ENCODE data around the gene SLC25A26. TPM values are rescaled to one million over a fixed set of nuclear protein-coding genes. Genes with fewer than 3 reads are reported as not detected.

SLC25A26 gene
- total RNA-seq, 1 donor, result 14.0 TPM

DNA sequence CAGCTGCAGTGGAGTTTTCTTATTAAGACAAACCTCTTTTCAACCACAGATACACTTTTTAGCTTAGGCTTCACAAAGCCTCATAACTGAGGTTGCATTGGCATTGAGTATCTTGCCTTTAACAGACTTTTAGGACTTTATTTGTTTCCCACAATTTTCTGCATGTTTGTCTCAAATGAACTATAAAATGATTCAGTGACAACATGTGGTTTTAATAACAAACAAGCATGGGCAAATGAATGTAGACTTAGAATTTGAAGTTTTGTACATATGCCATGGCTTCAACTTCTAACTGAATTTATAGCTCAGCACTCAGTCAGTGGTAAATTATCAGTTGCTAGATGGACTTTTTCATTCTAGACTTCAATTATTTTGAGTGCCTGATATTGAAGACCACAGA lies 101.6 kb downstream of the SLC25A26 start:
- TF ChIP-seq, protein P1, sequence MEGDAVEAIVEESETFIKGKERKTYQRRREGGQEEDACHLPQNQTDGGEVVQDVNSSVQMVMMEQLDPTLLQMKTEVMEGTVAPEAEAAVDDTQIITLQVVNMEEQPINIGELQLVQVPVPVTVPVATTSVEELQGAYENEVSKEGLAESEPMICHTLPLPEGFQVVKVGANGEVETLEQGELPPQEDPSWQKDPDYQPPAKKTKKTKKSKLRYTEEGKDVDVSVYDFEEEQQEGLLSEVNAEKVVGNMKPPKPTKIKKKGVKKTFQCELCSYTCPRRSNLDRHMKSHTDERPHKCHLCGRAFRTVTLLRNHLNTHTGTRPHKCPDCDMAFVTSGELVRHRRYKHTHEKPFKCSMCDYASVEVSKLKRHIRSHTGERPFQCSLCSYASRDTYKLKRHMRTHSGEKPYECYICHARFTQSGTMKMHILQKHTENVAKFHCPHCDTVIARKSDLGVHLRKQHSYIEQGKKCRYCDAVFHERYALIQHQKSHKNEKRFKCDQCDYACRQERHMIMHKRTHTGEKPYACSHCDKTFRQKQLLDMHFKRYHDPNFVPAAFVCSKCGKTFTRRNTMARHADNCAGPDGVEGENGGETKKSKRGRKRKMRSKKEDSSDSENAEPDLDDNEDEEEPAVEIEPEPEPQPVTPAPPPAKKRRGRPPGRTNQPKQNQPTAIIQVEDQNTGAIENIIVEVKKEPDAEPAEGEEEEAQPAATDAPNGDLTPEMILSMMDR (IDR thresholded peaks at IDR 0.05; ENCODE audit: insufficient read depth, low read length), result no peak
- no peak overlapping the region for H3K4me3 ChIP-seq (ENCODE audit: low read depth, low read length)
- no peak for DNase-seq (ENCODE audit: low read depth)

DNA sequence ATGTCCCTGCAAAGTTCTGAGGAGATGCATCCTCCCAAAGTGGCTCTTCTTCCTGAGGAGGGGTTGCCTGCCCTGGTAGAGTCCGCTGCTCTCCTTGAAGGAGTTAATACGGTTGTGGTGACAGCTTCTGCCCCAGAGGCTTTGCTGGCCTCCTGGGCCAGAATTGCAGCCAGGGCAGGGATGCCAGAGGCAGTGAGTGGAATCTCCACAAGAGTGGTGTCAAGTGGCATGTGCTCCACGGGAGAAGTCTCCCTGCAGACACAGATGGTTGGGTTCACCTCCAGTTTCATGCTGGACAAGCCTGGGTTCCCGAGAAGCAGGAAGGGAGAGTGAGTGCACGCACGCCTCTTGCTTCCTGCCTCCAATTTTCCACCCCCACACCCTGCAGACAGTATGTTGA lies 105.5 kb downstream of the SLC25A26 start:
- DNase-seq (ENCODE audit: low read depth), result no peak
- H3K4me3 ChIP-seq (ENCODE audit: low read depth, low read length), result no peak overlapping the region
- TF ChIP-seq, protein P1 (IDR thresholded peaks at IDR 0.05; ENCODE audit: insufficient read depth, low read length), result no peak

DNA sequence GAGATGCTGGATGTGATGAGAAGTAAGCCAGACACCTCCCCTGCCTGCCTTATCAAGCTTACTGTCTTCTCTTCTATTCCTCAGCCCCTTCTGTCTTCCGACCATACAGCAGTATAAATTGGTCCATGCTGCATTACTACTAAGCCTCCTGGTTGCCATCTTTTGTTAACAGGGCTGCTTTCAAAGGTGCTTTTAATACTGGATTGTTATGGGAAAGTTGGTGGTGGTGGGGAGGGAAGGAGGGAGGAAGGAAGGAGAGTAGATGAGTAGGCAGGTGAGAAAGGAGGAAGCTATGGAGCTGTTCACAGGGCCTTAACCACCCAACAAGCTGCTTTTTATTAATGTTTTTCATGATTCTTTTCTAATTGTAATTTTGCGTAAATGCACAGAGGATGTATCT lies 114.9 kb downstream of the SLC25A26 start:
- TF ChIP-seq, protein P1 (IDR thresholded peaks at IDR 0.05; ENCODE audit: insufficient read depth, low read length), result no peak
- no peak overlapping the region for H3K4me3 ChIP-seq (ENCODE audit: low read depth, low read length)
- DNase-seq (ENCODE audit: low read depth), result no peak

DNA sequence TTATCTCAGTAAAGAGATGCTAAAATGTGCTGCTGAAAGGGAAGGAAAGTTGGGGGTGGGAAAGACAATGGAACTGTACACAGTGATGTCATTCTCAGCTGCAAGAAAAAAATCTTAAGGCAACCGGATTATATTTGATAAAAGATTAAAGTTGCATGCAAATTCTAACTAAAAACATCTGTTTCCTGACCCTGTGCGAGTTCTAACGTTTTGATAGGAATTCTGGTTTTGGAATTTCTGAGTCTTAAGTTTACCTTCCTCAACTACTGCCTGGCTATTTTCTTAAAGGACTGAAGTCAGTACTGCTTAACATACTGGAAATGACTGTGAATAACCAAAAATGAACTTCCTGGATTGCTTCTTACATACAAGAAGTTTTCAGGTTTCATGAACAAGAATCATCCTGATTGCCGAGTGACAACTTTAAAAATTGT lies 115.5 kb downstream of the SLC25A26 start:
- no peak overlapping the region for H3K4me3 ChIP-seq (ENCODE audit: low read depth, low read length)
- TF ChIP-seq, protein P1 (IDR thresholded peaks at IDR 0.05; ENCODE audit: insufficient read depth, low read length), result no peak
- peak; percentile 91 for DNase-seq (ENCODE audit: low read depth)

DNA sequence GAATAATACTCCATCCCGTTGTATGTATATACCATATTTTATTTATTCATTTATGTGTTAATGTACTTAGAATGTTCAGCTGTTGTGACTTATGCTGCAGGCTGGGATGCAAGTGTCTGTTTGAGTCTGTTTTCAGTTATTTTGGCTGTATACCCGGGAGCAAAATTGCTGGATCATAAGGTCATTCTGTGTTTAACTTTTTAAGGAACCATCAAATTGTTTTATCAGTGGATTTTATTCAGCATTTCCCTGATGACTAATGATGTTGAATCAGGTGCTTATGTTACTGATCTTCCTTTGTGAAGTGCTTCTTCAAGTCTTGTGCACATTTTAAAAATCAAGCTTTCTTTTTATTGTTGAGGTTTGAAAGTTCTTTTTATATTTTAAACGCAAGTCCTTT lies 118.1 kb downstream of the SLC25A26 start:
- peak; percentile 71 for DNase-seq (ENCODE audit: low read depth)
- no peak overlapping the region for H3K4me3 ChIP-seq (ENCODE audit: low read depth, low read length)
- TF ChIP-seq, protein P1 (IDR thresholded peaks at IDR 0.05; ENCODE audit: insufficient read depth, low read length), result no peak

DNA sequence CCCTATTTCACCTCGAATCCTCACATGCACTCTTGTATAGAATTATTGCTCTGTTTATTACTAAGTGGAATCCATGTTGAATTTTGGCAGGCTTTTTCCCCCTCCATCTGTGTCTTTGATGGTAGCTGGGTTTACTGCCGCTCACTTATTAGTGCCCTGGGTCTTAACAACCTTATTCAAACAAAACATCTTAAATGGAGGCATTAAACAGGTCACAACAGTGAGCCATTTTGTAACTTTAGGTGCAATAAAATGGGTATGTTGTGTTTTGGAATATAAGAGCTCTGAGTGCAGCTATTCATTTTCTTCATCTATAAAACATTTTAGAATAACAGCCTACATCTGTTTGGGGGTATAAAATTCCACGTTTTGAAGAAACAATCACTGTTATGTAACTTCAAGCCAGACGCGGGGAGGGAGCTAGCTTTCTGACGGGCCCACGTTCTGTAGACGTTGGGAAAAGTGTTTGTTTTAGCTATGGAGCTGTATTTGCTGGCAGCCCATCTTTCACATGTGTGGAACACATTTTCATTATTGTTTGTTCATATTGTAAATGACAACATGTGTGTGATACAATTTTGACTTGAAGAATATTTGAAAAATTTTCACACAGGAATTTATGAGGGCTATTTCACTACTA lies 122.0 kb downstream of the SLC25A26 start:
- H3K4me3 ChIP-seq (ENCODE audit: low read depth, low read length), result no peak overlapping the region
- TF ChIP-seq, protein P1 (IDR thresholded peaks at IDR 0.05; ENCODE audit: insufficient read depth, low read length), result no peak
- no peak for DNase-seq (ENCODE audit: low read depth)

DNA sequence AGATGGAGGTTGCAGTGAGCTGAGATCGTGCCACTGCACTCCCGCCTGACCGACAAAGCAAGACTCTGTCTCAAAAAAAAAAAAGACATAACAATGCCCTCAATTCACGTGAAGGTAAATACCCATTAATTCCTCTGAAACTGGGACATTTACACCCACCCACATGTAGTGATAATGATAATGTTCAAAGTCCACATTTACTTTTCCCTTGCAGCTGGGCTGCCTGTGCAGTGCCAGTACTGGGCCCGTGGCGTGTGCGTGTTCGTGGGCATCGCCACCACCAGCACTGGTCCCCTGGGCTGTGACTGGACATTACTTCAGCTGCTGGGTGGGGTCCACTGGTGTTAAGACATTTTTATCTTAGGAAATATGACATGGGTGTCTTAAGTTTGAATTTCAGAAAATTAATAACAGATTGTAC lies 123.6 kb downstream of the SLC25A26 start:
- DNase-seq (ENCODE audit: low read depth), result peak; percentile 11
- H3K4me3 ChIP-seq (ENCODE audit: low read depth, low read length), result no peak overlapping the region
- TF ChIP-seq, protein P1 (IDR thresholded peaks at IDR 0.05; ENCODE audit: insufficient read depth, low read length), result no peak
